NCI-H2196 (cell line): ENCODE measurements around the gene PATJ.
"Not testable (repeated sequence)": the region's sequence is repeated elsewhere in the genome, so short reads cannot be mapped to it uniquely, and the experiment has no call there.

Experiments
- DNase-seq: peaks from one replicate; lab custom pipeline; 2025; ENCODE audit not compliant: unreplicated experiment; lab: John Stamatoyannopoulos, UW

PATJ gene

GRCh38 chr1:61746813-61747212 lies 4.5 kb downstream of the PATJ start:
- DNase-seq: no peak

- no peak for DNase-seq
Observed at GRCh38 chr1:61748566-61748965, 6.3 kb downstream of the PATJ start.

- no peak for DNase-seq
Observed at GRCh38 chr1:61749574-61749973, 7.3 kb downstream of the PATJ start.

- DNase-seq: no peak
Observed at GRCh38 chr1:61752921-61753389, 10.7 kb downstream of the PATJ start.

GRCh38 chr1:61753998-61754508 lies 11.8 kb downstream of the PATJ start:
- no peak for DNase-seq

- peak; percentile 20 for DNase-seq
Observed at GRCh38 chr1:61754545-61754944, 12.3 kb downstream of the PATJ start.

GRCh38 chr1:61756773-61757172 lies 14.5 kb downstream of the PATJ start:
- DNase-seq: no peak

GRCh38 chr1:61757950-61758349 lies 15.7 kb downstream of the PATJ start:
- no peak for DNase-seq

- DNase-seq: no peak
Observed at GRCh38 chr1:61770131-61770530, 27.9 kb downstream of the PATJ start.

- DNase-seq: no peak
Observed at GRCh38 chr1:61776091-61776490, 33.8 kb downstream of the PATJ start.

GRCh38 chr1:61779231-61779630 lies 37.0 kb downstream of the PATJ start:
- no peak for DNase-seq

GRCh38 chr1:61781151-61781550 lies 38.9 kb downstream of the PATJ start:
- no peak for DNase-seq

GRCh38 chr1:61782771-61783170 lies 40.5 kb downstream of the PATJ start:
- DNase-seq: no peak

- no peak for DNase-seq
Observed at GRCh38 chr1:61784726-61785125, 42.4 kb downstream of the PATJ start.

- DNase-seq: no peak
Observed at GRCh38 chr1:61790837-61791236, 48.6 kb downstream of the PATJ start.

- DNase-seq: no peak
Observed at GRCh38 chr1:61797045-61797755, 54.9 kb downstream of the PATJ start.

- not testable (repeated sequence) for DNase-seq
Observed at GRCh38 chr1:61801047-61801446, 58.8 kb downstream of the PATJ start.

GRCh38 chr1:61807606-61808140 lies 65.4 kb downstream of the PATJ start:
- no peak for DNase-seq

GRCh38 chr1:61808321-61808720 lies 66.0 kb downstream of the PATJ start:
- DNase-seq: no peak

GRCh38 chr1:61808968-61809367 lies 66.7 kb downstream of the PATJ start:
- DNase-seq: no peak

- DNase-seq: no peak
Observed at GRCh38 chr1:61812916-61813315, 70.6 kb downstream of the PATJ start.

GRCh38 chr1:61816191-61816590 lies 73.9 kb downstream of the PATJ start:
- DNase-seq: no peak

GRCh38 chr1:61818992-61819391 lies 76.7 kb downstream of the PATJ start:
- no peak for DNase-seq
